ENCODE data around the gene CTSV. TPM values are rescaled to one million over a fixed set of nuclear protein-coding genes. Genes with fewer than 3 reads are reported as not detected.
"Not testable (repeated sequence)": the region's sequence is repeated elsewhere in the genome, so short reads cannot be mapped to it uniquely, and the experiment has no call there.

CTSV gene
- total RNA-seq (2014; rRNA removed), result 11.4 and 12.2 TPM in 2 replicates
- percentile 44 among the genes with signal in this experiment for Bru-seq, nascent RNA
- BruChase-seq, experiment 1, labeled RNA remaining after a 6-hour chase, result percentile 49 among the genes with signal in this experiment
- percentile 38 among the genes with signal in this experiment for BruChase-seq, experiment 2, labeled RNA remaining after a 2-hour chase
- long read RNA-seq, partial matches to known transcripts, result 0 of 4 reads
- long read RNA-seq, other reads (novel, unspliced or antisense), result 0 of 4 reads

GRCh38 chr9:97038611-97039513 lies at the start of gene CTSV:
TSS of gene CTSV (minus strand) at chr9:97039142. CDS start at chr9:97038043, 1,099 bp downstream.
- ChIA-PET POLR2A (ENCODE audit: unreplicated experiment) (interaction anchor here (0.6 kb wide), 1 partner anchor 465 kb away, joined by 3 read pairs; no protein-coding TSS in a partner anchor), CTCF (no interaction called here)

GRCh38 chr9:97087668-97088215 lies 48.8 kb upstream of the CTSV start:
- ATAC-seq; H3K36me3 ChIP-seq (ENCODE audit: low read depth, low read length); H3K4me3 ChIP-seq (ENCODE audit: low read length); DNase-seq; H4K20me1 ChIP-seq (ENCODE audit: low read length); H3K4me1 ChIP-seq (ENCODE audit: insufficient read depth, low read length); H3K27ac ChIP-seq (ENCODE audit: low read length); H3K9me2 ChIP-seq (replicated peaks; ENCODE audit: low read length); H3F3A ChIP-seq (ENCODE audit: low read length, unreplicated experiment); intact Hi-C loops (cut with micrococcal nuclease); H3K27me3 ChIP-seq (ENCODE audit: low read length); CTCF ChIA-PET; BruUV-seq (replicated peaks); H3K9me3 ChIP-seq (ENCODE audit: low read length); POLR2A ChIA-PET (ENCODE audit: unreplicated experiment); H2AFZ ChIP-seq (ENCODE audit: low read length); H3K4me2 ChIP-seq (ENCODE audit: low read length); H3K79me2 ChIP-seq (ENCODE audit: low read length); H3K9ac ChIP-seq (ENCODE audit: low read length): not testable (repeated sequence)

More at GRCh38 chr9:97038611-97039513, at the start of gene CTSV:
- peak within 1 kb of the TSS; percentile 81 for H3K9ac ChIP-seq (ENCODE audit: low read length)
- H3K9me2 ChIP-seq (replicated peaks; ENCODE audit: low read length), result no peaks in the 10 kb centered on the region
- H3K79me2 ChIP-seq (ENCODE audit: low read length), result no peaks in the 10 kb centered on the region
- no peaks in the 10 kb centered on the region for H3K9me3 ChIP-seq (ENCODE audit: low read length)
- peaks cover 17% of the 10 kb centered on the region for H3K4me1 ChIP-seq (ENCODE audit: insufficient read depth, low read length)
- H3K4me2 ChIP-seq (ENCODE audit: low read length), result peak within 1 kb of the TSS; percentile 100
- BruUV-seq (replicated peaks), result TSS peak; percentile 63
- intact Hi-C loops (cut with micrococcal nuclease), result loop anchor here (5.0 kb wide), 1 partner anchor 68 kb away; no protein-coding TSS in a partner anchor
- DNase-seq (peak; percentile 89), ATAC-seq (peak; percentile 95)
- H3K27me3 ChIP-seq (ENCODE audit: low read length), result no peaks in the 10 kb centered on the region
- peak within 1 kb of the TSS; percentile 100 for H2AFZ ChIP-seq (ENCODE audit: low read length)
- TF ChIP-seq, protein P1, sequence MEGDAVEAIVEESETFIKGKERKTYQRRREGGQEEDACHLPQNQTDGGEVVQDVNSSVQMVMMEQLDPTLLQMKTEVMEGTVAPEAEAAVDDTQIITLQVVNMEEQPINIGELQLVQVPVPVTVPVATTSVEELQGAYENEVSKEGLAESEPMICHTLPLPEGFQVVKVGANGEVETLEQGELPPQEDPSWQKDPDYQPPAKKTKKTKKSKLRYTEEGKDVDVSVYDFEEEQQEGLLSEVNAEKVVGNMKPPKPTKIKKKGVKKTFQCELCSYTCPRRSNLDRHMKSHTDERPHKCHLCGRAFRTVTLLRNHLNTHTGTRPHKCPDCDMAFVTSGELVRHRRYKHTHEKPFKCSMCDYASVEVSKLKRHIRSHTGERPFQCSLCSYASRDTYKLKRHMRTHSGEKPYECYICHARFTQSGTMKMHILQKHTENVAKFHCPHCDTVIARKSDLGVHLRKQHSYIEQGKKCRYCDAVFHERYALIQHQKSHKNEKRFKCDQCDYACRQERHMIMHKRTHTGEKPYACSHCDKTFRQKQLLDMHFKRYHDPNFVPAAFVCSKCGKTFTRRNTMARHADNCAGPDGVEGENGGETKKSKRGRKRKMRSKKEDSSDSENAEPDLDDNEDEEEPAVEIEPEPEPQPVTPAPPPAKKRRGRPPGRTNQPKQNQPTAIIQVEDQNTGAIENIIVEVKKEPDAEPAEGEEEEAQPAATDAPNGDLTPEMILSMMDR (conservative IDR thresholded peaks at IDR 0.05; ENCODE audit: low read depth, low read length), result no peak
- TF ChIP-seq EZH2 (IDR thresholded peaks at IDR 0.05; ENCODE audit: low read length, unreplicated experiment) (no peak), EZH2phosphoT487 (IDR thresholded peaks at IDR 0.05; ENCODE audit: borderline replicate concordance, low read length) (no peak)
- peak within 1 kb of the TSS; percentile 92 for H3K4me3 ChIP-seq (ENCODE audit: low read length)
- H3K27ac ChIP-seq (ENCODE audit: low read length), result peak within 1 kb of the TSS; percentile 69
- H3K36me3 ChIP-seq (ENCODE audit: low read depth, low read length), result no peaks in the 10 kb centered on the region
- no peaks in the 10 kb centered on the region for H4K20me1 ChIP-seq (ENCODE audit: low read length)
- H3F3A ChIP-seq (ENCODE audit: low read length, unreplicated experiment), result no peaks in the 10 kb centered on the region

- POLR2A ChIA-PET (ENCODE audit: unreplicated experiment); H4K20me1 ChIP-seq (ENCODE audit: low read length); CTCF ChIA-PET; H3F3A ChIP-seq (ENCODE audit: low read length, unreplicated experiment); DNase-seq; H3K4me3 ChIP-seq (ENCODE audit: low read length); H3K4me2 ChIP-seq (ENCODE audit: low read length); H3K27me3 ChIP-seq (ENCODE audit: low read length); H3K36me3 ChIP-seq (ENCODE audit: low read depth, low read length); H3K79me2 ChIP-seq (ENCODE audit: low read length); H3K9me2 ChIP-seq (replicated peaks; ENCODE audit: low read length); intact Hi-C loops (cut with micrococcal nuclease); H3K27ac ChIP-seq (ENCODE audit: low read length); H3K4me1 ChIP-seq (ENCODE audit: insufficient read depth, low read length); ATAC-seq; H2AFZ ChIP-seq (ENCODE audit: low read length); BruUV-seq (replicated peaks); H3K9me3 ChIP-seq (ENCODE audit: low read length); H3K9ac ChIP-seq (ENCODE audit: low read length): not testable (repeated sequence)
These were observed 45.6 kb upstream of the CTSV start for GRCh38 chr9:97084562-97084991.

Data from PC-3 (cell line).